Measurements from ENCODE around the gene CAMK1G. TPM values are rescaled to one million over a fixed set of nuclear protein-coding genes. Genes with fewer than 3 reads are reported as not detected.

Gene CAMK1G
- total RNA-seq, 1 donor, result 0.90 TPM

- no peak for TF ChIP-seq CTCF (IDR thresholded peaks at IDR 0.05; ENCODE audit: insufficient read depth, low read length)
- H3K4me3 ChIP-seq (ENCODE audit: low read depth, low read length), result no peak overlapping the region
- no peak for DNase-seq (ENCODE audit: low read depth)
These were observed 37.8 kb downstream of the CAMK1G start for GRCh38 chr1:209621286-209621685.

GRCh38 chr1:209621741-209622655, 38.5 kb downstream of the CAMK1G start:
- H3K4me3 ChIP-seq (ENCODE audit: low read depth, low read length), result no peak overlapping the region
- DNase-seq (ENCODE audit: low read depth), result no peak
- no peak for TF ChIP-seq CTCF (IDR thresholded peaks at IDR 0.05; ENCODE audit: insufficient read depth, low read length)

- TF ChIP-seq CTCF (IDR thresholded peaks at IDR 0.05; ENCODE audit: insufficient read depth, low read length), result no peak
- H3K4me3 ChIP-seq (ENCODE audit: low read depth, low read length), result no peak overlapping the region
- DNase-seq (ENCODE audit: low read depth), result no peak
These were observed 39.6 kb downstream of the CAMK1G start for GRCh38 chr1:209622841-209623829.

GRCh38 chr1:209624558-209625549, 41.3 kb downstream of the CAMK1G start:
- DNase-seq (ENCODE audit: low read depth), result no peak
- no peak for TF ChIP-seq CTCF (IDR thresholded peaks at IDR 0.05; ENCODE audit: insufficient read depth, low read length)
- H3K4me3 ChIP-seq (ENCODE audit: low read depth, low read length), result no peak overlapping the region

- DNase-seq (ENCODE audit: low read depth), result no peak
- TF ChIP-seq CTCF (IDR thresholded peaks at IDR 0.05; ENCODE audit: insufficient read depth, low read length), result no peak
- no peak overlapping the region for H3K4me3 ChIP-seq (ENCODE audit: low read depth, low read length)
These were observed 42.3 kb downstream of the CAMK1G start for GRCh38 chr1:209625791-209626285.

All from fibroblast of the aortic adventitia (primary cell).